Stomach (tissue), 9 donors: Measurements from ENCODE around the gene GABARAP. TPM values are rescaled to one million over a fixed set of nuclear protein-coding genes. Genes with fewer than 3 reads are reported as not detected.

Experiments
- DNase-seq, 2 donors: peaks; one replicate each; pipeline versions ENCODE4 v3.0.0 to v3.0.0-alpha.2; 2013 to 2019
- H3K27ac ChIP-seq, 5 donors: fragments of 200-600 bp in 4 of 5; sonication (generic) in 4 of 5; one replicate each; pipeline ENCODE4 v1.5.1; 2013 to 2019; ENCODE audit warnings: mild to moderate bottlenecking in 1 of 5, moderate library complexity in 1 of 5
- H3K27me3 ChIP-seq, 3 donors: fragments of 200-600 bp; sonication (generic); one replicate each; pipeline ENCODE4 v1.5.1; 2017 to 2019; ENCODE audit warnings: mixed run types in 1 of 3
- H3K36me3 ChIP-seq, 4 donors: fragments of 200-600 bp; sonication (generic); 1 replicate in 3 of 4; 2 replicates in 1 of 4; pipeline ENCODE4 v1.5.1; 2016 to 2019
- H3K4me1 ChIP-seq, 4 donors: fragments of 200-600 bp; sonication (generic); one replicate each; pipeline ENCODE4 v1.5.1; 2016 to 2019
- H3K4me3 ChIP-seq, 4 donors: fragments of 200-600 bp; sonication (generic) in 3 of 4; one replicate each; pipeline ENCODE4 v1.5.1; 2016 to 2019; ENCODE audit warnings: mild to moderate bottlenecking in 1 of 4
- H3K9me3 ChIP-seq, 4 donors: fragments of 200-600 bp; sonication (generic); one replicate each; pipeline ENCODE4 v1.5.1; 2016 to 2019
- EP300 ChIP-seq: sonication (generic); formaldehyde crosslinking; IDR thresholded peaks from one replicate; pipeline ENCODE4 v1.6.1; 2017; ENCODE audit warnings: antibody characterized with exemption
- POLR2A ChIP-seq, 4 donors: fragments of 450-650 bp; IDR thresholded peaks; one replicate each; pipeline ENCODE4 v1.6.1; 2016; ENCODE audit warnings: antibody characterized with exemption in 4 of 4, control low read depth in 2 of 4, mild to moderate bottlenecking in 1 of 4, moderate library complexity in 1 of 4
- POLR2AphosphoS5 ChIP-seq, 3 donors: sonication (generic); formaldehyde crosslinking; IDR thresholded peaks; one replicate each; pipeline ENCODE4 v1.6.1; 2016; ENCODE audit warnings: antibody characterized with exemption in 3 of 3
- WGBS, 5 donors: extraction: QIAGEN DNeasy Blood & Tissue Kit in 3 of 5; methylation state at CpG; one replicate each; pipeline versions ENCODE4 v1.1.5 to v1.1.7; 2013 to 2018; 5-methylcytosine and 5-hydroxymethylcytosine counted together
- intact Hi-C: fragments of 100-400 bp; cut with DNase I; formaldehyde crosslinking; loops from one replicate; pipeline ENCODE4 v1.15.1; 2023; ENCODE audit warnings: low total_unique reads
- polyA plus RNA-seq, 3 donors: library from polyadenylated mRNA; stranded (reverse); fragments of 200-250 nt; gene quantifications; one replicate each; pipeline ENCODE4 v1.2.3, GENCODE V29; 2013
- total RNA-seq, 5 donors: library from RNA; depleted of rRNA; stranded (reverse); fragments of >200 nt; gene quantifications; one replicate each; pipeline versions ENCODE4 v1.1.0 to v1.2.3, GENCODE V29; 2014 to 2016
- TF ChIP-seq, protein P1 (sequence below), 7 experiments: fragments of 450-650 bp in 4 of 7; fragments of 200-600 bp in 3 of 7; sonication (generic) in 3 of 7; IDR thresholded peaks; one replicate each; pipeline ENCODE4 v1.5.1; 2016 to 2019; ENCODE audit warnings: antibody characterized with exemption in 7 of 7, control low read depth in 2 of 7, mild to moderate bottlenecking in 1 of 7
- donor health status: healthy with polysubstance abuse.
- donor health status: Bipolar disorder and iron deficiency.
- donor health status: healthy.

The GABARAP gene
- total and polyA plus RNA-seq, 8 donors = 111 to 1,252 (median 404) TPM

DNA sequence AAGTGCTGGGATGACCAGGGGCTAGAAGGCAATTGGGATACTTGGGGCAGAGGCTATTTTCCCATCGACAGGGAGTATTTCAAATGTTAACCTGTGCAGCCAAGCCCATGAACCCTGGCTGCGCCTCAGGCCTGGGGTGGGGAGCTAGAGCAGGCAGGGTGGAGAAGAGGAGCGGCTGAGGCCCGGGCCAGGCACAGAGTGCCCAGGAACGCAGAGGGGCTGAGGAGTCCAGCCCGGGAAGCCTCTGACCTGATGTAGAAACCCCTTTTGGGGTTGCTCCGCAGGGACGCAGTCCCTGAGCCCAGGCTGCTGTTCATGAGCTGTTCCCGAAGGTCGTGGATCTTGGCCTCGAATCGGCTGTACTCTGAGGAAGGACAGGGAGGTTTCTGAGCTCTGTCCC lies 46.3 kb downstream of the GABARAP start:
- H3K9me3 ChIP-seq = no peaks in the 10 kb centered on the region
- WGBS, 5 donors = 92 to 95% (median 94%) methylated on average over 12 of the region's 12 CpGs
- no peak for DNase-seq
- intact Hi-C loops = no loop called here
- no peaks in the 10 kb centered on the region for H3K27me3 ChIP-seq
- no peaks in the 10 kb centered on the region for H3K4me1 ChIP-seq
- no peak for TF ChIP-seq POLR2A (IDR thresholded peaks at IDR 0.05)
- TF ChIP-seq, protein P1, sequence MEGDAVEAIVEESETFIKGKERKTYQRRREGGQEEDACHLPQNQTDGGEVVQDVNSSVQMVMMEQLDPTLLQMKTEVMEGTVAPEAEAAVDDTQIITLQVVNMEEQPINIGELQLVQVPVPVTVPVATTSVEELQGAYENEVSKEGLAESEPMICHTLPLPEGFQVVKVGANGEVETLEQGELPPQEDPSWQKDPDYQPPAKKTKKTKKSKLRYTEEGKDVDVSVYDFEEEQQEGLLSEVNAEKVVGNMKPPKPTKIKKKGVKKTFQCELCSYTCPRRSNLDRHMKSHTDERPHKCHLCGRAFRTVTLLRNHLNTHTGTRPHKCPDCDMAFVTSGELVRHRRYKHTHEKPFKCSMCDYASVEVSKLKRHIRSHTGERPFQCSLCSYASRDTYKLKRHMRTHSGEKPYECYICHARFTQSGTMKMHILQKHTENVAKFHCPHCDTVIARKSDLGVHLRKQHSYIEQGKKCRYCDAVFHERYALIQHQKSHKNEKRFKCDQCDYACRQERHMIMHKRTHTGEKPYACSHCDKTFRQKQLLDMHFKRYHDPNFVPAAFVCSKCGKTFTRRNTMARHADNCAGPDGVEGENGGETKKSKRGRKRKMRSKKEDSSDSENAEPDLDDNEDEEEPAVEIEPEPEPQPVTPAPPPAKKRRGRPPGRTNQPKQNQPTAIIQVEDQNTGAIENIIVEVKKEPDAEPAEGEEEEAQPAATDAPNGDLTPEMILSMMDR (IDR thresholded peaks at IDR 0.05) = no peak
- TF ChIP-seq POLR2AphosphoS5 (IDR thresholded peaks at IDR 0.05) = no peak
- TF ChIP-seq EP300 = no peak
- peaks cover 17 to 93% (median 64%) of the 10 kb centered on the region in 4 donors for H3K36me3 ChIP-seq
- H3K27ac ChIP-seq = no peak overlapping the region
- no peak overlapping the region for H3K4me3 ChIP-seq

DNA sequence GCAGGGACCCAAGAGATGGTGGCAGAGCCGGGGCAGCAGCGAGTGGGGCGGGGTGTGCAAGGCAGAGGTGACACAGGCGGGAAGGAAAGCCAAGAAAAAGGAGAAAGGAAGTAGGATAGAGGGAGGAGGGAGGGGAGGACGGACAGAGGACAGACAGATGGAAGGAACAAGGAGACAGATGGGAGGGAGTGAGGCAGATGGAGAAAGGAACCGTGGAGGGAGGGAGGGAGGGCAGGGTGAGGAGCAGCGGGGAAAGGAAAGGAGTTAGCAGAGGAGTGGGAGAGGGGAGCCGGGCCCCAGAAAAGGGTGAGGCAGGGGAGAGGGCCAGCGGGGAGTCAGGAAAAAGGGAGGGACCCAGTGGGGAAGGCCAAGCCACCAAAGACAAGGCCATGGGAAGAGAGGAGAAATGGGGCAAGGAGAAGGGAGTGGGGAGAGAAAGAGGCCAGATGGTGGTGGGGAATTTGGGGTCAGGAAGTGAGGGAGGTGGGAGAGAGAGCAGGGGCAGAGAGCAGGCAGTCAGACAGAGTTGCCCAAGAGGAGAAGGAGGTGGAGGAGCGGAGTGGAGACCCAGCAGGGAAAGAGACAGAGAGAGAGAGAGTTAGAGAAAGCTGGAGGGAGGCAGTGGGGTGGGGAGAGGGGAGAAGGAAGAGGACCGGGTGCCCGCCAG lies 49.8 kb downstream of the GABARAP start:
- Histone ChIP-seq H3K4me3 (no peak overlapping the region), H3K27ac (no peak overlapping the region), H3K9me3 (no peaks in the 10 kb centered on the region), H3K4me1 (no peaks in the 10 kb centered on the region), H3K27me3 (no peaks in the 10 kb centered on the region), H3K36me3 (peaks cover 17 to 75% (median 69%) of the 10 kb centered on the region in 4 donors)
- TF ChIP-seq POLR2A (IDR thresholded peaks at IDR 0.05) (no peak), POLR2AphosphoS5 (IDR thresholded peaks at IDR 0.05) (no peak), EP300 (no peak)
- TF ChIP-seq, protein P1 (IDR thresholded peaks at IDR 0.05) = no peak
- WGBS, 5 donors = 73 to 82% (median 77%) methylated on average over 12 of the region's 12 CpGs
- intact Hi-C loops = no loop called here
- DNase-seq = peak in 1 of 2 donors; percentile 21

DNA sequence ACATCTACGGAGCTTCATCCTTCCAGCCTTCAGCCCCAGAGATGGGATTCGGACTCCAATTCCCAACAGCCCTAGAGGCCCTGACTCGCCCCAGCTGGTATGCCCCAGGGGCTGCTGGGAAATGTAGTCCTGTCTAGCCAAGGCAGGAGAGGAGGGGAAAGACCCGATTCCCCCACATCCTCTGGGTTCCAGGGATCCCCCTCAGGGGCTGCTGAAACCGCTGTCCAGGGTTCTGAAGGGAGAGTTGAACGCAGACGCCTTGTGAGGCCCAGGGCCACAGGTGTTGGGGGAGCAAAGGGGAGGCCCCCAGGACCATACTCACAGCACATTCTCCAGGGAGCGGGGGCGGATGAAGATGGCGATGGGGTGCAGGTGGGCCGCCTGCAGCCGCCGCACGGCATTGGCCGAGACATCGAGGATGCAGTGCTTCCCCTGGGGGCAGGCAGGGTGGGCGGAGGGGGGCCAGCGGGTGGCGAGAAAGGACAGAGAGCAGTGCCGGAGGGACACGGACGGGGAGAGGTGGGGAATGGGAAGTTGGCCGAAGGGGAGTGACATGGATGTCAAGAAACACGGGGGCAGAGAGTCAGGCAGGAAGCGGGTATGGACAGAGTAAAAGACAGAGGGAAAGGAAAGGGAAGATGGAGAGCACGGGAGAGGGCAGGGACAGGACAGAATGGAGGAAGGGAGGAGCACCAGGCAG lies 50.5 kb downstream of the GABARAP start:
- Histone ChIP-seq H3K4me3 (no peak overlapping the region), H3K36me3 (peaks cover 17 to 68% (median 64%) of the 10 kb centered on the region in 4 donors), H3K27ac (no peak overlapping the region), H3K27me3 (no peaks in the 10 kb centered on the region), H3K9me3 (no peaks in the 10 kb centered on the region), H3K4me1 (no peaks in the 10 kb centered on the region)
- TF ChIP-seq EP300 (no peak), POLR2A (IDR thresholded peaks at IDR 0.05) (no peak), POLR2AphosphoS5 (IDR thresholded peaks at IDR 0.05) (no peak)
- TF ChIP-seq, protein P1 (IDR thresholded peaks at IDR 0.05) = no peak
- 75 to 82% (median 77%) methylated on average over 25 to 26 of the region's 26 CpGs for WGBS, 5 donors
- intact Hi-C loops = no loop called here
- DNase-seq = peak in 1 of 2 donors; percentile 80

DNA sequence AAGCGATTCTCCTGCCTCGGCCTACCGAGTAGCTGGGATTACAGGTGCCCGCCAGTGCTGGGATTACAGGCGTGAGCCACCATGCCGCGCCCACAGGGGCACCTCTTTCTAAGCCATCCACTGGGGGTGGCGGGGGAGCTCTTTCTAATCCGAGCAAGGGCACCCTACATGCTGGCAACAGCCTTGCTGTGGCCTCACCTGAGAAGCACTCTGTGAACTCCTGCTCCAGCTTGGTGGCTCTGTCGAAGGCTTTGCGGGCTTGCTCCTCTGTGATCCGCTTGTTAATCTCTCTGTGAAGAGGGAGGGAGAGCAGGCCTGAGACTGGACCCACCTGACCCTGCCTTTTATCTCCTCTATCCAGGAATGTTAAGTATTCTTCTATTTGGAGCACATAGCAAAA lies 51.2 kb downstream of the GABARAP start:
- intact Hi-C loops = no loop called here
- DNase-seq = no peak
- 88 to 94% (median 92%) methylated on average over 6 to 12 of the region's 12 CpGs for WGBS, 5 donors
- TF ChIP-seq EP300 (no peak), POLR2A (IDR thresholded peaks at IDR 0.05) (no peak), POLR2AphosphoS5 (IDR thresholded peaks at IDR 0.05) (no peak)
- TF ChIP-seq, protein P1 (IDR thresholded peaks at IDR 0.05) = no peak
- Histone ChIP-seq H3K4me1 (no peaks in the 10 kb centered on the region), H3K9me3 (no peaks in the 10 kb centered on the region), H3K27ac (no peak overlapping the region), H3K4me3 (no peak overlapping the region), H3K36me3 (peaks cover 12 to 62% (median 57%) of the 10 kb centered on the region in 4 donors), H3K27me3 (no peaks in the 10 kb centered on the region)
